Measurements from ENCODE around the gene TTC7B. TPM values are rescaled to one million over a fixed set of nuclear protein-coding genes. Genes with fewer than 3 reads are reported as not detected.
"Not testable (repeated sequence)": the region's sequence is repeated elsewhere in the genome, so short reads cannot be mapped to it uniquely, and the experiment has no call there.

The TTC7B gene
- total RNA-seq, 4 donors from 2014 or later: 35.0 to 78.7 (median 36.8) TPM

- Histone ChIP-seq H3K9me3 (no peaks in the 10 kb centered on the region), H3K27ac (peak overlapping the region; percentile 70 to 81 (median 74)), H3K27me3 (no peaks in the 10 kb centered on the region), H3K4me1 (no peaks in the 10 kb centered on the region), H3K4me3 (no peak overlapping the region), H3K36me3 (no peaks in the 10 kb centered on the region)
- in situ Hi-C loops (cut with MboI; ENCODE audit: low sequenced_read_pairs in 4 of 4): no loop called here
- DNase-seq (no peak), ATAC-seq (no peak)
- intact Hi-C loops (cut with DNase I; ENCODE audit: low total_unique reads): no loop called here
- TF ChIP-seq POLR2A (IDR thresholded peaks at IDR 0.05) (no peak), CTCF (IDR thresholded peaks at IDR 0.05 in 4 of 5, conservative IDR thresholded peaks at IDR 0.05 in 1 of 5) (no peak)
Measured at GRCh38 chr14:90839889-90840266, 23.6 kb upstream of the TTC7B start.

- no peaks in the 10 kb centered on the region for H3K4me1 ChIP-seq
- intact Hi-C loops (cut with DNase I; ENCODE audit: low total_unique reads): no loop called here
- H3K36me3 ChIP-seq: no peaks in the 10 kb centered on the region
- in situ Hi-C loops (cut with MboI; ENCODE audit: low sequenced_read_pairs in 4 of 4): no loop called here
- peak; percentile 23 to 46 for DNase-seq
- no peaks in the 10 kb centered on the region for H3K9me3 ChIP-seq
- peak overlapping the region; percentile 70 to 81 (median 74) for H3K27ac ChIP-seq
- peak overlapping the region in 3 of 4 donors; percentile 23 to 34 (median 33) for H3K4me3 ChIP-seq
- H3K27me3 ChIP-seq: no peaks in the 10 kb centered on the region
- no peak for TF ChIP-seq CTCF (IDR thresholded peaks at IDR 0.05 in 4 of 5, conservative IDR thresholded peaks at IDR 0.05 in 1 of 5)
- peak in 1 of 2 donors; percentile 21 for TF ChIP-seq POLR2A (IDR thresholded peaks at IDR 0.05)
- peak; percentile 73 to 79 for ATAC-seq
Measured at GRCh38 chr14:90839024-90839888, 23.0 kb upstream of the TTC7B start.

- intact Hi-C loops (cut with DNase I; ENCODE audit: low total_unique reads); in situ Hi-C loops (cut with MboI; ENCODE audit: low sequenced_read_pairs in 4 of 4); H3K36me3 ChIP-seq; H3K27me3 ChIP-seq; ATAC-seq; H3K9me3 ChIP-seq; DNase-seq; H3K4me1 ChIP-seq: not testable (repeated sequence)
- peak overlapping the region in 2 of 4 donors; percentile 33 to 34 for H3K4me3 ChIP-seq
- H3K27ac ChIP-seq: peak overlapping the region; percentile 70 to 81 (median 74)
Measured at GRCh38 chr14:90838531-90838930, 22.3 kb upstream of the TTC7B start.

- in situ Hi-C loops (cut with MboI; ENCODE audit: low sequenced_read_pairs in 4 of 4): no loop called here
- no peaks in the 10 kb centered on the region for H3K9me3 ChIP-seq
- no peaks in the 10 kb centered on the region for H3K27me3 ChIP-seq
- DNase-seq (no peak), ATAC-seq (no peak)
- no peak overlapping the region for H3K4me3 ChIP-seq
- TF ChIP-seq CTCF (IDR thresholded peaks at IDR 0.05 in 4 of 5, conservative IDR thresholded peaks at IDR 0.05 in 1 of 5) (no peak), POLR2A (IDR thresholded peaks at IDR 0.05) (no peak)
- intact Hi-C loops (cut with DNase I; ENCODE audit: low total_unique reads): no loop called here
- H3K36me3 ChIP-seq: no peaks in the 10 kb centered on the region
- H3K27ac ChIP-seq: no peak overlapping the region
- H3K4me1 ChIP-seq: no peaks in the 10 kb centered on the region
Measured at GRCh38 chr14:90837355-90837754, 21.1 kb upstream of the TTC7B start.

- H3K36me3 ChIP-seq: no peaks in the 10 kb centered on the region
- in situ Hi-C loops (cut with MboI; ENCODE audit: low sequenced_read_pairs in 4 of 4) (no loop called here), intact Hi-C loops (cut with DNase I; ENCODE audit: low total_unique reads) (no loop called here)
- no peaks in the 10 kb centered on the region for H3K4me1 ChIP-seq
- no peak overlapping the region for H3K27ac ChIP-seq
- DNase-seq: no peak
- no peaks in the 10 kb centered on the region for H3K9me3 ChIP-seq
- no peak for ATAC-seq
- no peak overlapping the region for H3K4me3 ChIP-seq
- TF ChIP-seq CTCF (IDR thresholded peaks at IDR 0.05 in 4 of 5, conservative IDR thresholded peaks at IDR 0.05 in 1 of 5): no peak
- no peak for TF ChIP-seq POLR2A (IDR thresholded peaks at IDR 0.05)
- no peaks in the 10 kb centered on the region for H3K27me3 ChIP-seq
Measured at GRCh38 chr14:90836692-90837063, 20.4 kb upstream of the TTC7B start.

All from gastrocnemius medialis (tissue), 4 donors.